ENCODE measurements around the gene PTGFR. TPM values are rescaled to one million over a fixed set of nuclear protein-coding genes. Genes with fewer than 3 reads are reported as not detected.

The PTGFR gene
- total and polyA plus RNA-seq, 2 experiments from 2014 or later = 8.3 to 13.3 TPM

DNA sequence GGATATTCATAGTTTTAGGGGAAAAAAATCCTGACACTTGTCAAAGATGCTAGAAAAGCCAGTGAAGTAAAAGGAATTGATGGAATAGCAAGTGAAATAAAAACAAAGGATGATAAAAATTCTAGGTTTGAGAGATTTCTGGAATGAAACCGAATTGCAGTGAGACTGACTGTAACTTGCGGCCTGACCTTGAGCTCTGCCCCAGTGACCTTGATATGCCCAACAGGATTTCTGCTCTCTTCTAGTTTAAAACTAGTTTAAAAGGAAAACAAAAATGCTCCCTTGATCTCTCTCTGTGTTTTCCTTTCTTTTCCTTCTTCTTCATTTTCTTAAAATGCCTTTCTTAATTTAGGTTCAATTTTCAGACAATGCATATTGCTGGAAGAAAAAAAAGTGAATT lies 74.6 kb downstream of the PTGFR start:
- H3K9ac ChIP-seq = no peak overlapping the region
- H2AFZ ChIP-seq = no peak overlapping the region
- no peaks in the 10 kb centered on the region for H4K20me1 ChIP-seq (ENCODE audit: insufficient read depth)
- DNase-seq = no peak
- no peak overlapping the region for H3K4me2 ChIP-seq (ENCODE audit: unreplicated experiment)
- H3K9me2 ChIP-seq (ENCODE audit: insufficient read depth) = no peaks in the 10 kb centered on the region
- no peaks in the 10 kb centered on the region for H3K9me3 ChIP-seq (ENCODE audit: low read depth)
- no peak overlapping the region for H3K27ac ChIP-seq
- in situ Hi-C loops (cut with MboI) = no loop called here
- no peaks in the 10 kb centered on the region for H3K27me3 ChIP-seq (replicated peaks; ENCODE audit: insufficient read depth)
- H3K4me3 ChIP-seq = no peak overlapping the region
- TF ChIP-seq EZH2phosphoT487 (IDR thresholded peaks at IDR 0.05; ENCODE audit: insufficient read depth, low read depth) = no peak
- TF ChIP-seq EZH2 (IDR thresholded peaks at IDR 0.05; ENCODE audit: insufficient read depth, poor library complexity, severe bottlenecking) = no peak
- H3K79me2 ChIP-seq (ENCODE audit: insufficient read depth) = no peaks in the 10 kb centered on the region
- no peaks in the 10 kb centered on the region for H3F3A ChIP-seq (ENCODE audit: insufficient read depth)
- no peaks in the 10 kb centered on the region for H3K4me1 ChIP-seq (ENCODE audit: insufficient read depth)
- 92% methylated on average over 2 of the region's 2 CpGs for WGBS, 2 experiments (ENCODE audit: low coverage in 1 of 2, low lambda C conversion rate in 2 of 2, missing lambda C conversion rate in 2 of 2)
- H3K36me3 ChIP-seq (ENCODE audit: low read depth) = no peaks in the 10 kb centered on the region

- Histone ChIP-seq H3K27ac (no peak overlapping the region), H2AFZ (no peak overlapping the region), H3K4me2 (ENCODE audit: unreplicated experiment) (no peak overlapping the region), H3K79me2 (ENCODE audit: insufficient read depth) (no peaks in the 10 kb centered on the region), H3K27me3 (replicated peaks; ENCODE audit: insufficient read depth) (peaks cover 6% of the 10 kb centered on the region; the same call in 1 of the 2 replicates), H3K9me2 (ENCODE audit: insufficient read depth) (no peaks in the 10 kb centered on the region), H3K4me3 (no peak overlapping the region), H3F3A (ENCODE audit: insufficient read depth) (no peaks in the 10 kb centered on the region), H3K36me3 (ENCODE audit: low read depth) (no peaks in the 10 kb centered on the region), H4K20me1 (ENCODE audit: insufficient read depth) (no peaks in the 10 kb centered on the region), H3K9me3 (ENCODE audit: low read depth) (no peaks in the 10 kb centered on the region), H3K4me1 (ENCODE audit: insufficient read depth) (no peaks in the 10 kb centered on the region), H3K9ac (no peak overlapping the region)
- DNase-seq = no peak
- 55% methylated on average over 2 of the region's 2 CpGs for WGBS, 2 experiments (ENCODE audit: low coverage in 1 of 2, low lambda C conversion rate in 2 of 2, missing lambda C conversion rate in 2 of 2)
- in situ Hi-C loops (cut with MboI) = no loop called here
- TF ChIP-seq EZH2 (IDR thresholded peaks at IDR 0.05; ENCODE audit: insufficient read depth, poor library complexity, severe bottlenecking) (no peak), EZH2phosphoT487 (IDR thresholded peaks at IDR 0.05; ENCODE audit: insufficient read depth, low read depth) (no peak)
Measured at GRCh38 chr1:78570539-78570938, 79.8 kb downstream of the PTGFR start.

DNA sequence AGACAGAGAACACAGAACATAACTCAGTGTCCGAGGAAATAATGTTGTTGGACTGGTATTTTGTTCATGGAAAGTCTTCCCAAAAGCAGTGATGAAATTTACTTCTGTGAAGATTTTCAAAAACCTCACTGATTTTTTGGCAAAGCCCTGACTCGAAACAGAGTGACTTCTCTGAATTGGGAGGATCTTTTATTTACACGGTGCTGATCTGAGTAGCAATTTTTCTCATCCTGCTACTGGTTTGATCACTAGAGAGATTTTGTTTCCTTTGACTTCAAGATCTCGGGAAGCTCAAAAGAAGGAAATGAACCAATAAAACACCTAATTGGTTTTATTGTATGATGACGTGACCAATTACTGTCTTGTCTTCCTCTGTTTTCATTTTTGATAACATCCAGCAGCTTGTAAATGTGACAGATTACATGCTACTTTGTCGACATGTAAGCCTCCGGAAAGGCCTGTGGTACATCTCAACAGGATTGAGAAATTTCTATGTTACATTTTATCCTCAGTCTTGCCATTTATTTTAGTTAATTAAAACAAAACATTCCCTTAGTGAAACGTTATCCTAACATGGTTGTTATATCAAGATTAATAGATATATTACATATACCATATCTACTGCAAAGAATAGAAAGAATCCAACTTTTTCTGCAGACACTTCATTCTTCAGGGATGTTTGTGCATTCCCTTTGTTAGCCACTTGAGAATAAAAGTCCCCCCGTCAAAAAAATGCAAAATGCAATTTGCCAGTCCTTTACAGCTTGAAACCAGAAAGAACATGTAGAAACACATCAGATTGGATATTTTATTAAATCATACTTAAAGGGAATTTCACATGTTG lies 86.7 kb downstream of the PTGFR start:
- no peaks in the 10 kb centered on the region for H3K79me2 ChIP-seq (ENCODE audit: insufficient read depth)
- in situ Hi-C loops (cut with MboI) = no loop called here
- H3K27ac ChIP-seq = no peak overlapping the region
- no peaks in the 10 kb centered on the region for H3K9me3 ChIP-seq (ENCODE audit: low read depth)
- H3K36me3 ChIP-seq (ENCODE audit: low read depth) = no peaks in the 10 kb centered on the region
- TF ChIP-seq EZH2phosphoT487 (IDR thresholded peaks at IDR 0.05; ENCODE audit: insufficient read depth, low read depth) = peak; percentile 94
- no peak for TF ChIP-seq EZH2 (IDR thresholded peaks at IDR 0.05; ENCODE audit: insufficient read depth, poor library complexity, severe bottlenecking)
- DNase-seq = peak; percentile 46
- peak overlapping the region; percentile 43; the same call in 1 of the 2 replicates for H2AFZ ChIP-seq
- WGBS, 2 experiments (ENCODE audit: low coverage in 1 of 2, low lambda C conversion rate in 2 of 2, missing lambda C conversion rate in 2 of 2) = 16 to 17% methylated on average over 9 of the region's 9 CpGs
- peak overlapping the region; percentile 41 for H3K4me2 ChIP-seq (ENCODE audit: unreplicated experiment)
- no peaks in the 10 kb centered on the region for H4K20me1 ChIP-seq (ENCODE audit: insufficient read depth)
- H3F3A ChIP-seq (ENCODE audit: insufficient read depth) = peaks cover 10% of the 10 kb centered on the region
- no peak overlapping the region for H3K9ac ChIP-seq
- H3K9me2 ChIP-seq (ENCODE audit: insufficient read depth) = no peaks in the 10 kb centered on the region
- peaks cover 12% of the 10 kb centered on the region; the same call in 1 of the 2 replicates for H3K27me3 ChIP-seq (replicated peaks; ENCODE audit: insufficient read depth)
- H3K4me1 ChIP-seq (ENCODE audit: insufficient read depth) = peaks cover 11% of the 10 kb centered on the region; the same call in 1 of the 2 replicates
- H3K4me3 ChIP-seq = peak overlapping the region; percentile 43

GRCh38 chr1:78586572-78586971 lies 95.8 kb downstream of the PTGFR start:
- TF ChIP-seq EZH2 (IDR thresholded peaks at IDR 0.05; ENCODE audit: insufficient read depth, poor library complexity, severe bottlenecking) = no peak
- no peak for TF ChIP-seq EZH2phosphoT487 (IDR thresholded peaks at IDR 0.05; ENCODE audit: insufficient read depth, low read depth)

More at GRCh38 chr1:78586572-78586971, 95.8 kb downstream of the PTGFR start:
- Histone ChIP-seq H3K36me3 (ENCODE audit: low read depth) (no peaks in the 10 kb centered on the region), H3K4me2 (ENCODE audit: unreplicated experiment) (peak overlapping the region; percentile 2), H3K4me1 (ENCODE audit: insufficient read depth) (peaks cover 16% of the 10 kb centered on the region), H3K9me2 (ENCODE audit: insufficient read depth) (no peaks in the 10 kb centered on the region), H3K9ac (no peak overlapping the region), H3K79me2 (ENCODE audit: insufficient read depth) (no peaks in the 10 kb centered on the region), H3K27me3 (replicated peaks; ENCODE audit: insufficient read depth) (peaks cover 2% of the 10 kb centered on the region; the same call in 1 of the 2 replicates), H3K27ac (no peak overlapping the region), H2AFZ (no peak overlapping the region), H3K4me3 (no peak overlapping the region), H4K20me1 (ENCODE audit: insufficient read depth) (no peaks in the 10 kb centered on the region), H3F3A (ENCODE audit: insufficient read depth) (peaks cover 12% of the 10 kb centered on the region), H3K9me3 (ENCODE audit: low read depth) (no peaks in the 10 kb centered on the region)
- WGBS, 2 experiments (ENCODE audit: low coverage in 1 of 2, low lambda C conversion rate in 2 of 2, missing lambda C conversion rate in 2 of 2) = 6 to 12% methylated on average over 1 of the region's 1 CpG
- DNase-seq = peak; percentile 67
- in situ Hi-C loops (cut with MboI) = no loop called here
